Hindlimb muscle (tissue), 1 donor: ENCODE results near the gene PPARG. TPM values are rescaled to one million over a fixed set of nuclear protein-coding genes. Genes with fewer than 3 reads are reported as not detected.
"Not testable (repeated sequence)": the region's sequence is repeated elsewhere in the genome, so short reads cannot be mapped to it uniquely, and the experiment has no call there.

Source experiments
- DNase-seq: peaks from one replicate; pipeline ENCODE4 v3.0.0-alpha.2; 2013
- polyA plus RNA-seq: library from polyadenylated mRNA; unstranded; fragments of 120-200 nt; gene quantifications from one replicate; pipeline ENCODE4 v1.2.1, GENCODE V29; 2013; ENCODE audit not compliant: insufficient read length

PPARG gene
- polyA plus RNA-seq: 10.7 TPM

- no peak for DNase-seq
Measured at GRCh38 chr3:12288182-12289129, at the start of gene PPARG. TSS of gene PPARG (plus strand) at chr3:12289070. CDS start at chr3:12379712, 90,642 bp downstream.

GRCh38 chr3:12239301-12239700, 49.6 kb upstream of the PPARG start:
- DNase-seq: no peak

- no peak for DNase-seq
Measured at GRCh38 chr3:12242772-12243171, 46.1 kb upstream of the PPARG start.

- DNase-seq: no peak
Measured at GRCh38 chr3:12246497-12247163, 42.2 kb upstream of the PPARG start.

GRCh38 chr3:12247411-12247810, 41.5 kb upstream of the PPARG start:
- no peak for DNase-seq

GRCh38 chr3:12249519-12249918, 39.4 kb upstream of the PPARG start:
- DNase-seq: no peak

- DNase-seq: no peak
Measured at GRCh38 chr3:12252889-12253288, 36.0 kb upstream of the PPARG start.

GRCh38 chr3:12253516-12254343, 35.1 kb upstream of the PPARG start:
- no peak for DNase-seq

- DNase-seq: no peak
Measured at GRCh38 chr3:12255393-12255792, 33.5 kb upstream of the PPARG start.

GRCh38 chr3:12258911-12259310, 30.0 kb upstream of the PPARG start:
- no peak for DNase-seq

- DNase-seq: not testable (repeated sequence)
Measured at GRCh38 chr3:12262173-12262572, 26.7 kb upstream of the PPARG start.

- no peak for DNase-seq
Measured at GRCh38 chr3:12265508-12265907, 23.4 kb upstream of the PPARG start.

GRCh38 chr3:12266038-12266437, 22.8 kb upstream of the PPARG start:
- no peak for DNase-seq

- DNase-seq: no peak
Measured at GRCh38 chr3:12267376-12268030, 21.4 kb upstream of the PPARG start.

GRCh38 chr3:12268049-12268735, 20.7 kb upstream of the PPARG start:
- no peak for DNase-seq

GRCh38 chr3:12270976-12271375, 17.9 kb upstream of the PPARG start:
- DNase-seq: no peak

GRCh38 chr3:12273045-12273695, 15.7 kb upstream of the PPARG start:
- no peak for DNase-seq

GRCh38 chr3:12275974-12276650, 12.8 kb upstream of the PPARG start:
- DNase-seq: no peak

GRCh38 chr3:12276827-12277226, 12.0 kb upstream of the PPARG start:
- not testable (repeated sequence) for DNase-seq

GRCh38 chr3:12278566-12278965, 10.3 kb upstream of the PPARG start:
- DNase-seq: no peak
